GM23338 (cell line): Measurements from ENCODE around the gene PHF13. TPM values are rescaled to one million over a fixed set of nuclear protein-coding genes. Genes with fewer than 3 reads are reported as not detected.

Experiments
- ATAC-seq: fragments of 200-7000 bp; cut with Tn5 transposase; 3 replicates; pipeline ENCODE4 v1.9.1; 2020
- DNase-seq: peaks from one replicate; pipeline ENCODE4 v3.0.0-alpha.2; 2015; ENCODE audit warnings: low spot score
- H2AFZ ChIP-seq: fragments of 200-600 bp; sonication (generic); 2 replicates; pipeline ENCODE4 v1.8.0; 2016; ENCODE audit warnings: antibody characterized with exemption, mild to moderate bottlenecking, moderate library complexity
- H3F3A ChIP-seq: fragments of 200-600 bp; sonication (generic); replicated peaks from 2 replicates; pipeline ENCODE4 v1.8.0; 2017; ENCODE audit warnings: antibody characterized with exemption, mixed run types, low read depth
- H3K27ac ChIP-seq: fragments of 200-600 bp; sonication (generic); 2 replicates; pipeline ENCODE4 v1.6.1; 2016; ENCODE audit warnings: low read depth
- H3K27me3 ChIP-seq: fragments of 200-600 bp; sonication (generic); 2 replicates; pipeline ENCODE4 v1.8.0; 2016; ENCODE audit warnings: mild to moderate bottlenecking, mixed run types, moderate library complexity; ENCODE audit not compliant: insufficient read depth
- H3K36me3 ChIP-seq: fragments of 200-600 bp; sonication (generic); 2 replicates; pipeline ENCODE4 v1.8.0; 2016; ENCODE audit warnings: mild to moderate bottlenecking; ENCODE audit not compliant: insufficient read depth
- H3K4me1 ChIP-seq: fragments of 200-600 bp; sonication (generic); 2 replicates; pipeline ENCODE4 v1.8.0; 2016; ENCODE audit warnings: mild to moderate bottlenecking, moderate library complexity; ENCODE audit not compliant: insufficient read depth
- H3K4me2 ChIP-seq: fragments of 200-600 bp; sonication (generic); 2 replicates; pipeline ENCODE4 v1.7.1; 2017; ENCODE audit warnings: mixed run types
- H3K4me3 ChIP-seq: fragments of 200-600 bp; sonication (generic); 2 replicates; pipeline ENCODE4 v1.6.1; 2016; ENCODE audit warnings: mixed run types
- H3K79me2 ChIP-seq: fragments of 200-600 bp; sonication (generic); replicated peaks from 2 replicates; pipeline ENCODE4 v1.8.0; 2017; ENCODE audit warnings: mild to moderate bottlenecking; ENCODE audit not compliant: insufficient read depth
- H3K9me2 ChIP-seq: fragments of 200-600 bp; sonication (generic); 2 replicates; pipeline ENCODE4 v1.8.0; 2017; ENCODE audit not compliant: insufficient read depth
- H4K20me1 ChIP-seq: fragments of 200-600 bp; sonication (generic); replicated peaks from 2 replicates; pipeline ENCODE4 v1.8.0; 2017; ENCODE audit warnings: mild to moderate bottlenecking; ENCODE audit not compliant: insufficient read depth
- H3K27ac Mint-ChIP-seq: 2 replicates; pipeline ENCODE4 v1.8.0; 2020; ENCODE audit warnings: inconsistent platforms, mild to moderate bottlenecking, moderate library complexity, mixed read lengths
- H3K27me3 Mint-ChIP-seq: 3 replicates; pipeline ENCODE4 v1.8.0; 2022; ENCODE audit warnings: low read depth, mild to moderate bottlenecking, moderate library complexity, mixed read lengths, inconsistent platforms; ENCODE audit not compliant: insufficient read depth, poor library complexity
- H3K36me3 Mint-ChIP-seq: 3 replicates; pipeline ENCODE4 v1.8.0; 2021; ENCODE audit warnings: low read depth, mild to moderate bottlenecking, inconsistent platforms, moderate library complexity, mixed read lengths
- H3K4me1 Mint-ChIP-seq: 3 replicates; pipeline ENCODE4 v1.8.0; 2020; ENCODE audit warnings: mild to moderate bottlenecking, inconsistent platforms, mixed read lengths
- H3K4me3 Mint-ChIP-seq: 3 replicates; pipeline ENCODE4 v1.8.0; 2021; ENCODE audit warnings: moderate library complexity, mild to moderate bottlenecking, inconsistent platforms, mixed read lengths
- H3K9me3 Mint-ChIP-seq: 3 replicates; pipeline ENCODE4 v1.8.0; 2020; ENCODE audit warnings: moderate library complexity, mild to moderate bottlenecking, inconsistent platforms, mixed read lengths
- CREB1 ChIP-seq: fragments of 250-450 bp; sonication (Bioruptor Pico); IDR thresholded peaks from 2 replicates; pipeline ENCODE4 v1.5.0; 2020; ENCODE audit warnings: low read depth, mild to moderate bottlenecking, moderate library complexity
- EZH2 ChIP-seq: fragments of 200-600 bp; sonication (generic); IDR thresholded peaks from one replicate; pipeline ENCODE4 v1.8.0; 2017; ENCODE audit warnings: antibody characterized with exemption, mild to moderate bottlenecking, low read depth; ENCODE audit not compliant: unreplicated experiment
- EZH2phosphoT487 ChIP-seq: fragments of 200-600 bp; sonication (generic); IDR thresholded peaks from one replicate; pipeline ENCODE4 v1.8.1; 2018; ENCODE audit warnings: antibody characterized with exemption; ENCODE audit not compliant: unreplicated experiment
- JUNB ChIP-seq: IDR thresholded peaks from one replicate; pipeline ENCODE4 v1.6.1; 2016; ENCODE audit warnings: antibody characterized with exemption; ENCODE audit not compliant: unreplicated experiment
- STAT1 ChIP-seq: IDR thresholded peaks from one replicate; pipeline ENCODE4 v1.6.1; 2016; ENCODE audit warnings: antibody characterized with exemption; ENCODE audit not compliant: unreplicated experiment
- ZNF114 ChIP-seq: fragments of 250-450 bp; sonication (Bioruptor Pico); IDR thresholded peaks from 2 replicates; pipeline ENCODE4 v1.5.0; 2020; ENCODE audit warnings: mild to moderate bottlenecking, moderate library complexity
- polyA plus RNA-seq: library from polyadenylated mRNA; unstranded; fragments of >200 nt; fragmentation: Nextera tagmentation; extraction: Ambion mirVana; gene quantifications from 2 replicates; pipeline ENCODE4 v1.2.1, GENCODE V29; 2016
- total RNA-seq: library from RNA; depleted of rRNA; stranded (reverse); fragments of >200 nt; shearing (Covaris generic); gene quantifications from 2 replicates; pipeline ENCODE4 v1.2.3, GENCODE V29; 2014
- TF ChIP-seq, protein P1 (sequence below): IDR thresholded peaks from one replicate; pipeline ENCODE4 v1.6.1; 2018; ENCODE audit warnings: antibody characterized with exemption; ENCODE audit not compliant: unreplicated experiment
- TF ChIP-seq, protein P2 (sequence below): fragments of 250-450 bp; sonication (Bioruptor Pico); IDR thresholded peaks from 2 replicates; pipeline ENCODE4 v1.5.0; 2020; ENCODE audit warnings: mild to moderate bottlenecking, moderate library complexity

The PHF13 gene
- total and polyA plus RNA-seq, 2 experiments from 2014 or later, result 12.1 to 33.2 TPM

DNA sequence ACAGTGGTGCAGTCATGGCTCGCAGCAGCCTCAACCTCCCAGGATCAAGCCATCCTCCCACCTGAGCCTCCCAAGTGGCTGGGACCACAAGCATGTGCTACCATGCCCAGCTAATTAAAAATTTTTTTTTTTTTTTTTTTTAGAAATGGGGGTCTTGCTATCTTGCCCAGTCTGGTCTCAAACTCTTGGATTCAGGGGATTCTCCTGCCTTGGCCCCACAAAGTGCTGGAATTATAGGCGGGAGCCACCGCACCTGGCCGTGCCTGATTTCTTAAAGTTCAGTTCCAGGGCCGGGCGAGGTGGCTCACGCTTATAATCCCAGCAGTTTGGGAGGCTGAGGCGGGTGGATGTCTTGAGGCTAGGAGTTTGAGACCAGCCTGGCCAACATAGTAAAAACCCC is 17.5 kb downstream of the PHF13 start:
- no peaks in the 10 kb centered on the region for H3K27me3 ChIP-seq
- H3K27ac Mint-ChIP-seq, result no peak overlapping the region
- H3K9me3 Mint-ChIP-seq, result no peaks in the 10 kb centered on the region
- peaks cover 4% of the 10 kb centered on the region; the same call in 2 of the 3 replicates for H3K4me1 Mint-ChIP-seq
- TF ChIP-seq STAT1, result no peak
- TF ChIP-seq, protein P1, sequence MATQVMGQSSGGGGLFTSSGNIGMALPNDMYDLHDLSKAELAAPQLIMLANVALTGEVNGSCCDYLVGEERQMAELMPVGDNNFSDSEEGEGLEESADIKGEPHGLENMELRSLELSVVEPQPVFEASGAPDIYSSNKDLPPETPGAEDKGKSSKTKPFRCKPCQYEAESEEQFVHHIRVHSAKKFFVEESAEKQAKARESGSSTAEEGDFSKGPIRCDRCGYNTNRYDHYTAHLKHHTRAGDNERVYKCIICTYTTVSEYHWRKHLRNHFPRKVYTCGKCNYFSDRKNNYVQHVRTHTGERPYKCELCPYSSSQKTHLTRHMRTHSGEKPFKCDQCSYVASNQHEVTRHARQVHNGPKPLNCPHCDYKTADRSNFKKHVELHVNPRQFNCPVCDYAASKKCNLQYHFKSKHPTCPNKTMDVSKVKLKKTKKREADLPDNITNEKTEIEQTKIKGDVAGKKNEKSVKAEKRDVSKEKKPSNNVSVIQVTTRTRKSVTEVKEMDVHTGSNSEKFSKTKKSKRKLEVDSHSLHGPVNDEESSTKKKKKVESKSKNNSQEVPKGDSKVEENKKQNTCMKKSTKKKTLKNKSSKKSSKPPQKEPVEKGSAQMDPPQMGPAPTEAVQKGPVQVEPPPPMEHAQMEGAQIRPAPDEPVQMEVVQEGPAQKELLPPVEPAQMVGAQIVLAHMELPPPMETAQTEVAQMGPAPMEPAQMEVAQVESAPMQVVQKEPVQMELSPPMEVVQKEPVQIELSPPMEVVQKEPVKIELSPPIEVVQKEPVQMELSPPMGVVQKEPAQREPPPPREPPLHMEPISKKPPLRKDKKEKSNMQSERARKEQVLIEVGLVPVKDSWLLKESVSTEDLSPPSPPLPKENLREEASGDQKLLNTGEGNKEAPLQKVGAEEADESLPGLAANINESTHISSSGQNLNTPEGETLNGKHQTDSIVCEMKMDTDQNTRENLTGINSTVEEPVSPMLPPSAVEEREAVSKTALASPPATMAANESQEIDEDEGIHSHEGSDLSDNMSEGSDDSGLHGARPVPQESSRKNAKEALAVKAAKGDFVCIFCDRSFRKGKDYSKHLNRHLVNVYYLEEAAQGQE, result no peak
- TF ChIP-seq ZNF114 (CRISPR knock-in tag), result no peak
- no peak for TF ChIP-seq JUNB
- no peak for TF ChIP-seq EZH2phosphoT487
- ATAC-seq (no peak), DNase-seq (no peak)
- no peak overlapping the region for H3K4me3 ChIP-seq
- H3K9me2 ChIP-seq, result no peaks in the 10 kb centered on the region
- peaks cover 5% of the 10 kb centered on the region for H4K20me1 ChIP-seq
- H3K27ac ChIP-seq, result no peak overlapping the region
- 0 out of 2 replicates have a peak, but pooled peaks cover under 1% of the 10 kb centered on the region for H3F3A ChIP-seq
- peaks cover 10% of the 10 kb centered on the region for H3K36me3 ChIP-seq
- peaks cover 44% of the 10 kb centered on the region for H3K36me3 Mint-ChIP-seq
- peaks cover 9% of the 10 kb centered on the region for H3K27me3 Mint-ChIP-seq
- no peak overlapping the region for H3K4me2 ChIP-seq
- H3K79me2 ChIP-seq, result peaks cover 14% of the 10 kb centered on the region
- H3K4me1 ChIP-seq, result peaks cover 1% of the 10 kb centered on the region; the same call in 1 of the 2 replicates
- no peak overlapping the region for H3K4me3 Mint-ChIP-seq
- H2AFZ ChIP-seq, result no peak overlapping the region

DNA sequence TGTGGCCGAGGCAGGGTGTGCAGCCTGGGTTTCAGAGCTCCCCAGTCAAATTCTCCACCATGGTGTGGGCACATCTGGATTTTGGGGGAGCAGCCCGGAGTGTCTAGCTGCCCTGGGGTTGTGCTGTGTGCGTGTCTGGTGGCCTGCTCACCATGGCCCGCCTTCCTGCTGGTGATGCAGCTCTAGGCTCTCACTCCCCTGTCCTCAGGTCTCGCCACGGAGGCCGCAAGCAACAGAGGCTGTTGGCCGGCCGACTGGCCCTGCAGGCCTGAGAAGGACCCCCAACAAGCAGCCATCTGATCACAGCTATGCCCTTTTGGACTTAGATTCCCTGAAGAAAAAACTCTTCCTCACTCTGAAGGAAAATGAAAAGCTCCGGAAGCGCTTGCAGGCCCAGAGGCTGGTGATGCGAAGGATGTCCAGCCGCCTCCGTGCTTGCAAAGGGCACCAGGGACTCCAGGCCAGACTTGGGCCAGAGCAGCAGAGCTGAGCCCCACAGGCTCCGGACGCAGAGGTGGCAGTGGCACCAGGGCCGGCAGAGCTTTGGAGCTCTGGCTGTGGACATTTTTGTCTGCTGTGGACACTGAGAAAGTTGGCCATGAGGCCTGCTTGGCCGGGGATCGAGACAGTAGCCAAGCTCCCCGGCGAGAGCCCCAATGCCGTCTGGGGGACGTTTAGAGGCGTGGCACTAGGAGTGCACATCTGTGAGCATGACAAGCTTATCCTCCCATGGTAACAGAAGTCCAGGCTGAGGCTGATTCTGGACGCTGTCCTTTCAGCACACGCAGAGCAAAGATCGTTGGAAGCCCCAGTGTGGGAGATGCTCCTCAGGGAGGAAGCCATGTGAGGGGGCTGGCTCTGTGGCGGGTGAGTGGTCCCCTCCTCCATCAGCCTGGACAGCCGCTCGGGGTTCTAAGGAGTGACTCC is 19.3 kb downstream of the PHF13 start:
- H3F3A ChIP-seq, result peaks cover 6% of the 10 kb centered on the region; the same call in 1 of the 2 replicates
- H3K27me3 Mint-ChIP-seq, result peaks cover 9% of the 10 kb centered on the region
- H3K9me2 ChIP-seq, result no peaks in the 10 kb centered on the region
- peaks cover 21% of the 10 kb centered on the region for H3K36me3 ChIP-seq
- peaks cover 5% of the 10 kb centered on the region for H4K20me1 ChIP-seq
- no peak overlapping the region for H3K4me2 ChIP-seq
- H3K4me3 ChIP-seq, result no peak overlapping the region
- DNase-seq, result no peak
- peaks cover 60% of the 10 kb centered on the region for H3K36me3 Mint-ChIP-seq
- H3K27ac ChIP-seq, result peak overlapping the region; percentile 32; the same call in 1 of the 2 replicates
- H3K4me1 Mint-ChIP-seq, result no peaks in the 10 kb centered on the region; the same call in 2 of the 3 replicates
- H2AFZ ChIP-seq, result no peak overlapping the region
- H3K27ac Mint-ChIP-seq, result no peak overlapping the region
- no peaks in the 10 kb centered on the region for H3K9me3 Mint-ChIP-seq
- no peak for ATAC-seq
- H3K79me2 ChIP-seq, result no peaks in the 10 kb centered on the region
- H3K4me3 Mint-ChIP-seq, result no peak overlapping the region
- H3K4me1 ChIP-seq, result no peaks in the 10 kb centered on the region
- H3K27me3 ChIP-seq, result no peaks in the 10 kb centered on the region
- no peak for TF ChIP-seq CREB1 (CRISPR knock-in tag)
- TF ChIP-seq ZNF114 (CRISPR knock-in tag), result no peak
- no peak for TF ChIP-seq JUNB
- TF ChIP-seq, protein P2, sequence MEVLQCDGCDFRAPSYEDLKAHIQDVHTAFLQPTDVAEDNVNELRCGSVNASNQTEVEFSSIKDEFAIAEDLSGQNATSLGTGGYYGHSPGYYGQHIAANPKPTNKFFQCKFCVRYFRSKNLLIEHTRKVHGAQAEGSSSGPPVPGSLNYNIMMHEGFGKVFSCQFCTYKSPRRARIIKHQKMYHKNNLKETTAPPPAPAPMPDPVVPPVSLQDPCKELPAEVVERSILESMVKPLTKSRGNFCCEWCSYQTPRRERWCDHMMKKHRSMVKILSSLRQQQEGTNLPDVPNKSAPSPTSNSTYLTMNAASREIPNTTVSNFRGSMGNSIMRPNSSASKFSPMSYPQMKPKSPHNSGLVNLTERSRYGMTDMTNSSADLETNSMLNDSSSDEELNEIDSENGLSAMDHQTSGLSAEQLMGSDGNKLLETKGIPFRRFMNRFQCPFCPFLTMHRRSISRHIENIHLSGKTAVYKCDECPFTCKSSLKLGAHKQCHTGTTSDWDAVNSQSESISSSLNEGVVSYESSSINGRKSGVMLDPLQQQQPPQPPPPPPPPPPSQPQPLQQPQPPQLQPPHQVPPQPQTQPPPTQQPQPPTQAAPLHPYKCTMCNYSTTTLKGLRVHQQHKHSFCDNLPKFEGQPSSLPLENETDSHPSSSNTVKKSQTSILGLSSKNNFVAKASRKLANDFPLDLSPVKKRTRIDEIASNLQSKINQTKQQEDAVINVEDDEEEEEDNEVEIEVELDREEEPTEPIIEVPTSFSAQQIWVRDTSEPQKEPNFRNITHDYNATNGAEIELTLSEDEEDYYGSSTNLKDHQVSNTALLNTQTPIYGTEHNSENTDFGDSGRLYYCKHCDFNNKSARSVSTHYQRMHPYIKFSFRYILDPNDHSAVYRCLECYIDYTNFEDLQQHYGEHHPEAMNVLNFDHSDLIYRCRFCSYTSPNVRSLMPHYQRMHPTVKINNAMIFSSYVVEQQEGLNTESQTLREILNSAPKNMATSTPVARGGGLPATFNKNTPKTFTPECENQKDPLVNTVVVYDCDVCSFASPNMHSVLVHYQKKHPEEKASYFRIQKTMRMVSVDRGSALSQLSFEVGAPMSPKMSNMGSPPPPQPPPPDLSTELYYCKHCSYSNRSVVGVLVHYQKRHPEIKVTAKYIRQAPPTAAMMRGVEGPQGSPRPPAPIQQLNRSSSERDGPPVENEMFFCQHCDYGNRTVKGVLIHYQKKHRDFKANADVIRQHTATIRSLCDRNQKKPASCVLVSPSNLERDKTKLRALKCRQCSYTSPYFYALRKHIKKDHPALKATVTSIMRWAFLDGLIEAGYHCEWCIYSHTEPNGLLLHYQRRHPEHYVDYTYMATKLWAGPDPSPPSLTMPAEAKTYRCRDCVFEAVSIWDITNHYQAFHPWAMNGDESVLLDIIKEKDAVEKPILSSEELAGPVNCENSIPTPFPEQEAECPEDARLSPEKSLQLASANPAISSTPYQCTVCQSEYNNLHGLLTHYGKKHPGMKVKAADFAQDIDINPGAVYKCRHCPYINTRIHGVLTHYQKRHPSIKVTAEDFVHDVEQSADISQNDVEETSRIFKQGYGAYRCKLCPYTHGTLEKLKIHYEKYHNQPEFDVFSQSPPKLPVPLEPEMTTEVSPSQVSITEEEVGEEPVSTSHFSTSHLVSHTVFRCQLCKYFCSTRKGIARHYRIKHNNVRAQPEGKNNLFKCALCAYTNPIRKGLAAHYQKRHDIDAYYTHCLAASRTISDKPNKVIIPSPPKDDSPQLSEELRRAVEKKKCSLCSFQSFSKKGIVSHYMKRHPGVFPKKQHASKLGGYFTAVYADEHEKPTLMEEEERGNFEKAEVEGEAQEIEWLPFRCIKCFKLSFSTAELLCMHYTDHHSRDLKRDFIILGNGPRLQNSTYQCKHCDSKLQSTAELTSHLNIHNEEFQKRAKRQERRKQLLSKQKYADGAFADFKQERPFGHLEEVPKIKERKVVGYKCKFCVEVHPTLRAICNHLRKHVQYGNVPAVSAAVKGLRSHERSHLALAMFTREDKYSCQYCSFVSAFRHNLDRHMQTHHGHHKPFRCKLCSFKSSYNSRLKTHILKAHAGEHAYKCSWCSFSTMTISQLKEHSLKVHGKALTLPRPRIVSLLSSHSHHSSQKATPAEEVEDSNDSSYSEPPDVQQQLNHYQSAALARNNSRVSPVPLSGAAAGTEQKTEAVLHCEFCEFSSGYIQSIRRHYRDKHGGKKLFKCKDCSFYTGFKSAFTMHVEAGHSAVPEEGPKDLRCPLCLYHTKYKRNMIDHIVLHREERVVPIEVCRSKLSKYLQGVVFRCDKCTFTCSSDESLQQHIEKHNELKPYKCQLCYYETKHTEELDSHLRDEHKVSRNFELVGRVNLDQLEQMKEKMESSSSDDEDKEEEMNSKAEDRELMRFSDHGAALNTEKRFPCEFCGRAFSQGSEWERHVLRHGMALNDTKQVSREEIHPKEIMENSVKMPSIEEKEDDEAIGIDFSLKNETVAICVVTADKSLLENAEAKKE, result no peak
- no peak for TF ChIP-seq EZH2
